GM19328 (cell line): Measurements from ENCODE around the gene SPNS3.

ENCODE experiments used
- ATAC-seq: cut with Tn5 transposase; IDR thresholded peaks from one replicate; pipeline ENCODE4 v1.9.1; 2021; ENCODE audit warnings: mild to moderate bottlenecking, moderate library complexity; ENCODE audit not compliant: unreplicated experiment

Gene SPNS3

GRCh38 chr17:4465786-4466185 lies 32.0 kb downstream of the SPNS3 start:
- ATAC-seq: no peak

- ATAC-seq: no peak
These were observed 33.5 kb downstream of the SPNS3 start for GRCh38 chr17:4467287-4467686.

GRCh38 chr17:4469552-4469951 lies 35.8 kb downstream of the SPNS3 start:
- ATAC-seq: no peak

- no peak for ATAC-seq
These were observed 38.5 kb downstream of the SPNS3 start for GRCh38 chr17:4472286-4472685.

GRCh38 chr17:4474093-4474492 lies 40.4 kb downstream of the SPNS3 start:
- ATAC-seq: no peak

- no peak for ATAC-seq
These were observed 41.3 kb downstream of the SPNS3 start for GRCh38 chr17:4475001-4475400.

GRCh38 chr17:4475463-4475862 lies 41.7 kb downstream of the SPNS3 start:
- ATAC-seq: no peak

- no peak for ATAC-seq
These were observed 42.3 kb downstream of the SPNS3 start for GRCh38 chr17:4476017-4476416.

- no peak for ATAC-seq
These were observed 42.9 kb downstream of the SPNS3 start for GRCh38 chr17:4476511-4477070.

- no peak for ATAC-seq
These were observed 43.6 kb downstream of the SPNS3 start for GRCh38 chr17:4477255-4477791.

GRCh38 chr17:4478318-4478830 lies 44.6 kb downstream of the SPNS3 start:
- ATAC-seq: no peak

GRCh38 chr17:4479340-4479981 lies 45.7 kb downstream of the SPNS3 start:
- no peak for ATAC-seq

GRCh38 chr17:4479982-4480751 lies 46.4 kb downstream of the SPNS3 start:
- no peak for ATAC-seq

GRCh38 chr17:4480929-4481898 lies 47.5 kb downstream of the SPNS3 start:
- no peak for ATAC-seq

GRCh38 chr17:4482338-4483011 lies 48.7 kb downstream of the SPNS3 start:
- ATAC-seq: no peak

GRCh38 chr17:4483012-4483840 lies 49.5 kb downstream of the SPNS3 start:
- no peak for ATAC-seq

GRCh38 chr17:4485676-4486646 lies 52.2 kb downstream of the SPNS3 start:
- ATAC-seq: no peak

- no peak for ATAC-seq
These were observed 53.6 kb downstream of the SPNS3 start for GRCh38 chr17:4487296-4487695.
